GM18502 (cell line): ENCODE results near the gene DYNC2H1.
"Not testable (repeated sequence)": the region's sequence is repeated elsewhere in the genome, so short reads cannot be mapped to it uniquely, and the experiment has no call there.

Experiments used
- ATAC-seq: cut with Tn5 transposase; IDR thresholded peaks from one replicate; pipeline ENCODE4 v1.9.1; 2021; ENCODE audit warnings: mild to moderate bottlenecking; ENCODE audit not compliant: unreplicated experiment, poor library complexity

The DYNC2H1 gene

GRCh38 chr11:103349595-103349994, 240.4 kb downstream of the DYNC2H1 start:
- ATAC-seq, result no peak

- ATAC-seq, result no peak
These were observed 245.4 kb downstream of the DYNC2H1 start for GRCh38 chr11:103354656-103355055.

DNA sequence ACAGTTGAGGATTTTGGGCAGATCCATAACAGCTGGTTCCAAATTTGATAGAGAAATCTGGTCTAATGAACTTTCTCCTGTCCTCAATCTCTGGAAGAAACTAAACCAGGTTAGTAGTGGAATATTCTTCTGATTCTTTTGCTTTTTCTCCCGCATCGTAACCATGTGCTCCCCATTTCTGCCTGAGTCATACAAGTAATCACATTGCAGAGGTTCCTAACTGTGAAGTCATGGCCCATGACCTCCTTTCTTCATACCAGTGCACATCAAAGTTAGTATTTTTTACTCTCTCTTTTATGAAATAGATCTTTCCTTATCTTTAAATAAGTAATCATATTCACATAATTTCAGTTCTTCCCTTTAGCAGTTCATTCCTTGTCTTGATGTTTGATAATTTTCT, 249.0 kb downstream of the DYNC2H1 start:
- ATAC-seq, result no peak

DNA sequence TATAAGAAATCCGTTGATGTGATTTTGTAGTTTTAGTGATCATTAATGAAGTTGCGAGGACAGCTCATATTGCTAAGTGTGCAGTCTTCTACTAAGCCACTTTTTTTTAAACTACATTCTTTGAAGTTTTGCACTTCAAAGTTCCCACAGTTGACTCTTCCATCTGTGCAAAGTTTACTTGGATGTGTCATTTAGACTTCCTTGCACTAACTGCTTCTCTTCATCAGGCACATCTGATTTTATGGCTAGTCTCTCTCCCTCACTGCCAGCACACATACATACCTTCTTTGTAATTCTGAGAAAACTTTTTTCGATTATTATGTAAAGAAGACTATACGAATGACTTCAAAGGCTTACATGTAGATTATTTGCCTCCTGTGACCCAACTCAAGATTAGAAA, 250.0 kb downstream of the DYNC2H1 start:
- no peak for ATAC-seq

GRCh38 chr11:103364687-103365086, 255.5 kb downstream of the DYNC2H1 start:
- no peak for ATAC-seq

DNA sequence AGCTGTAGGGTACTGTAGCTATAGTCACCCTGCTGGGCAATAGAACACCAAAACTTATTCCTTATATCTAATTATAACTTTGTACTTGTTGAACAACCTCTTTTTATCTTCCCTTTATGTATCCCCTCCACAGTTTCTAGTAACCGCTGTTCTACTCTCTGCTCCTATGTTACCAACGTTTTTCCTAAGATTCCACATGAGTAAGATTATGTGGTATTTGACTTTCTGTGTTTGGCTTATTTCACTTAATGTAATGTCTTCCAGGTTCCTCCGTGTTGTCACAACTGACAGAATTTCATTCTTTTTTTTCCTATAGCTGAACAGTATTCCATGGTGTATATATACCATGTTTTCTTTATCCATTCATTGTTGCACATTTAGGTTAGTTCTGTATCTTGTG, 258.4 kb downstream of the DYNC2H1 start:
- ATAC-seq, result no peak

GRCh38 chr11:103368145-103368544, 258.9 kb downstream of the DYNC2H1 start:
- no peak for ATAC-seq

DNA sequence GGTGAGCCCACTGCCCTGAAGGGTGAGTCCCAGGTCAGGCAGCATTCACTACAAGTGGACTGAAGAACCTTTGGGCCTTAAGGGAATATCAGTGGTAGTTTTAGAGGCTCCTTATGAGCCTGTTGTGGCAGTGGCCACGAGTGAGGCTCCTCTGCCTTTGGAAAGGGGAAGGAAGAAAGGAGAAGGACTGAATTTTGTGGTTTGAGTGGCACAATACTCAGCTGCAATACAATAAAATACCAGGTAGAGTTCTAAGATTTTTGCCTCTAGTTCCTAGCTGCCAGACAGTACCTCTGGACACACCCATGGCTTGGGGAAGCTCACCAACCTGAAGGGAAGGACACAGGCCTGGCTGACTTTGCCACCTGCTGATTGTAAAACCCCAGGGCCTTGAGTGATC, 260.9 kb downstream of the DYNC2H1 start:
- no peak for ATAC-seq

DNA sequence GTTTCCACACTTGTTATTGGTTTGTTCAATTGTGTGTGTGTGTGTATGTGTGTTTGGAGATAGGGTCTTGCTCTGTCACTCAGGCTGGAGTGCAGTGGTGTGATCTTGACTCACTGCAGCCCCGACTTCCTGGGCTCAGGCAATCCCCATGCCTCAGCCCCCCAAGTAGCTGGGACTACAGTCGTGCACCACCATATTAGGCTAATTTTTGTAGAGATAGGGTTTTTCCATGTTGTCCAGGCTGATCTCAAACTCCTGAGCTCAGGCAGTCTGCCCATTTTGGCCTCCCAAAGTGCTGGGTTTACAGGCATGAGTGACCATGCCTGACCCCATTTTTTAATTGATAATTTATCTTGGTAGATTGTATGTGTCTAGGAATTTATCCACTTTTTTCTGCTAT, 263.7 kb downstream of the DYNC2H1 start:
- ATAC-seq, result no peak

DNA sequence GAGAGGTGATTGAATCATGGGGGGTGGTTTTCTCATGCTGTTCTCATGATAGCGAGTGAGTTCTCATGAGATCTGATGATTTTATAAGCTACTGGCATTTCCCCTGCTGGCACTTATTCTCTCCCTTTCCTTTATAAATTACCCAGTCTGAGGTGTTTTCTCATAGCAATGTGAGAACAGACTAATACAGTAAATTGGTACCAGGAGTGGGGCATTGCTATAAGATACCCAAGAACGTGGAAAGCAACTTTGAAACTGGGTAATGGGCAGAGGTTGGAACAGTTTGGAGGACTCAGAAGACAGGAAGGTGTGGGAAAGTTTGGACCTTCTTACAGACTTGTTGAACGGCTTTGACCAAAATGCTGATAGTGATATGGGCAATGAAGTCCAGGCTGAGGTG, 265.0 kb downstream of the DYNC2H1 start:
- not testable (repeated sequence) for ATAC-seq

- no peak for ATAC-seq
These were observed 269.7 kb downstream of the DYNC2H1 start for GRCh38 chr11:103378931-103379330.

GRCh38 chr11:103380031-103380430, 270.8 kb downstream of the DYNC2H1 start:
- no peak for ATAC-seq

DNA sequence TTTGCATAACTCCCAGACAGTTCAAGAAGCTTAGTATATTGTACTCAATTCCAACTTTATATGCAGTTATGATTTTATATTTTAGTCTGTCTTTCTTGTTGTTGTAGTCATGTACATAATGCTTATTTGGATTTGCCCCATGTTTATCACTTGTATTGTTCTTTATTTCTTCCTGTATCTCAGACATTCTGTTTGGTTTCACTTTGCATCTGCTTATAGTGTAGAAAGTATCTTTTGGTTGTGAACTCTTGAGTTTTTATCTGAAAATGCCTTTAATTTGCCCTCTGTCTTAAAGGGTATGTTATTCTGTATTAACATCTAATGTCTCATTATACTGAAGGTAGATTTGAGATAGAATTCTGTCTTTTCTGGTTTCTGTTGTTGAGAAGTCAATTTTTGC, 275.4 kb downstream of the DYNC2H1 start:
- no peak for ATAC-seq

DNA sequence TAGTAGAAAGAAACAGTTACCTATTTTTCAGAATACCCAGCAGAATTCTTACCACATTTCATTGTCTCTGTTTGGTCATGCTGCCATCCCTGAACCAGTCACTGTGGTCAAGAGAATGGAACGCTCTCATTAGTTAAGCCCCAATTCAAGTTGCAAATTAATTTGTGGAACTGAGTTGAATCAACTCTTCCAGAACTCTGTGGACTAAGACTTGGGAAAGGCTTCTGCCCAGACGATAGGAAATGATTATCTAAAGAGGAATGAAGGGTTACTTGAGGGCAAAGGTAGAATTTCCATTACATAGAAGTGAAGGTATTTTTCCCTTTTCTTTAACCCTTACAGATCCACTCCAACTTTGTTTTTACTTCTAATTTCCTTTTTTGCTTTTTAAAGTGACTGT, 286.4 kb downstream of the DYNC2H1 start:
- no peak for ATAC-seq

DNA sequence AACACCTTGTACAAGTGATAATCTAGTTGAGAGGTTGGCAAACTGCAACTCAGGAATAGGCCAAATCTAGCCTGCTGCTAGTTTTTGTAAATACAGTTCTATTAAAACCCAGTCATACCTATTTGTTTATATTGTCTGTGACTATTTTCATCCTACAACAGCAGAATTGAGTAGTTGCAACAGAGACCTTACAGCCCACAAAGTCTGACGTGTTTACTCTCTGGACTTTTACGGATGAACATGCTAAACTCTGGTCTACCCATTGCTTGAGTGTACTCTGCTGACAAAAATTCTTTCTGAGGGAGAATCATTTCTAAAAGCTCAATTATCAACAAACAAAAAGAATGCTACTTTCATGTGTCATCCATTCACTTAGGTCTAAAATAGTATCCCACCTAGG, 287.0 kb downstream of the DYNC2H1 start:
- no peak for ATAC-seq

DNA sequence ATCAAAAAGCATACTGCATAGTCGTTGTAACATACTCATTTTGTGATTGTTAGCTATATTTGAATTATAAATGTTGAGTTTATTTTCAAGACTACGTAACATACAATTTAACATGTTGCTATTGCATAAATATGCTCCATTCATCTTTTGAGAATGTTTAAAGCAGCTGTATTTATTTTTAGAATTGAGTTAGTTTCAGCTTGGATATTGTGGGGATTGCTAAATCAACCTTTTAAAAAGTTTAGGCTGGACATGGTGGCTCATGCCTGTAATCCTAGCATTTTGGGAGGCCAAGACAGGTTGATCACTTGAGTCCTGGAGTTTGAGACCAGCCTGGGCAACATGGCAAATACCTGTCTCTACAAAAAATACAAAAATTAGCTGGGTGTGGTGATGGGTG, 288.1 kb downstream of the DYNC2H1 start:
- no peak for ATAC-seq

- ATAC-seq, result no peak
These were observed 289.6 kb downstream of the DYNC2H1 start for GRCh38 chr11:103398829-103399228.

- ATAC-seq, result no peak
These were observed 297.1 kb downstream of the DYNC2H1 start for GRCh38 chr11:103406357-103406756.

DNA sequence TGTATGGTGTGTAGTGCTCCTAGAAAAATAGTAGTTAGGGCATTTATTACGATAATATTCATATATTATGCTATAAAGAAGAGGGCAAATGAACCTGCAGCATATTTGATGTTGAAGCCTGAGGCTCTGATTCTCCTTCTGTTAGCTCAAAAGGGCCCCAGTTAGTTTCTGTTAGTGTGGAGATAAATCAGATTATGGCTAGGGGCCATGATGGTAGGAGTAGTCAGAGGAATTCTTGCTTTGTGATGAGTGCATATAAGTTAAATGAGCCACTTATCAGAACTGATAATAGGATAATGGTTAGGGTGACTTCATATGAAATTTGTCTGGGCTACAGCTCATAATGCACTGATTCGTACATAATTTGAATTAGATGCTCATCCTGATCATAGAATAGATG, 298.4 kb downstream of the DYNC2H1 start:
- no peak for ATAC-seq

- ATAC-seq, result no peak
These were observed 304.2 kb downstream of the DYNC2H1 start for GRCh38 chr11:103413266-103413888.

- ATAC-seq, result no peak
These were observed 308.8 kb downstream of the DYNC2H1 start for GRCh38 chr11:103418014-103418413.

- peak; percentile 58 for ATAC-seq
These were observed 311.4 kb downstream of the DYNC2H1 start for GRCh38 chr11:103420593-103420992.
